Fibroblast of the aortic adventitia (primary cell): ENCODE data around the gene OAT. TPM values are rescaled to one million over a fixed set of nuclear protein-coding genes. Genes with fewer than 3 reads are reported as not detected.

Experiments
- DNase-seq: peaks from one replicate; pipeline ENCODE4 v3.0.0-alpha.2; 2010; ENCODE audit warnings: low read depth
- H3K4me3 ChIP-seq: 2 replicates; pipeline ENCODE4 v1.5.1; 2011; ENCODE audit warnings: low read depth, mild to moderate bottlenecking, control low read depth, low read length, moderate library complexity
- total RNA-seq: library from RNA; depleted of rRNA; stranded (reverse); fragments of >200 nt; gene quantifications from 2 replicates; pipeline ENCODE4 v1.2.3, GENCODE V29; 2012; ENCODE audit warnings: low replicate concordance
- TF ChIP-seq, protein P1 (sequence below): IDR thresholded peaks from 2 replicates; pipeline ENCODE4 v1.5.1; 2011; ENCODE audit warnings: mild to moderate bottlenecking, low read length, control low read depth, inconsistent platforms; ENCODE audit not compliant: insufficient read depth

OAT gene
- total RNA-seq, 1 donor: 154 TPM

GRCh38 chr10:124389613-124390361, 28.9 kb downstream of the OAT start:
- H3K4me3 ChIP-seq: peak overlapping the region; percentile 31
- DNase-seq: no peak
- TF ChIP-seq, protein P1, sequence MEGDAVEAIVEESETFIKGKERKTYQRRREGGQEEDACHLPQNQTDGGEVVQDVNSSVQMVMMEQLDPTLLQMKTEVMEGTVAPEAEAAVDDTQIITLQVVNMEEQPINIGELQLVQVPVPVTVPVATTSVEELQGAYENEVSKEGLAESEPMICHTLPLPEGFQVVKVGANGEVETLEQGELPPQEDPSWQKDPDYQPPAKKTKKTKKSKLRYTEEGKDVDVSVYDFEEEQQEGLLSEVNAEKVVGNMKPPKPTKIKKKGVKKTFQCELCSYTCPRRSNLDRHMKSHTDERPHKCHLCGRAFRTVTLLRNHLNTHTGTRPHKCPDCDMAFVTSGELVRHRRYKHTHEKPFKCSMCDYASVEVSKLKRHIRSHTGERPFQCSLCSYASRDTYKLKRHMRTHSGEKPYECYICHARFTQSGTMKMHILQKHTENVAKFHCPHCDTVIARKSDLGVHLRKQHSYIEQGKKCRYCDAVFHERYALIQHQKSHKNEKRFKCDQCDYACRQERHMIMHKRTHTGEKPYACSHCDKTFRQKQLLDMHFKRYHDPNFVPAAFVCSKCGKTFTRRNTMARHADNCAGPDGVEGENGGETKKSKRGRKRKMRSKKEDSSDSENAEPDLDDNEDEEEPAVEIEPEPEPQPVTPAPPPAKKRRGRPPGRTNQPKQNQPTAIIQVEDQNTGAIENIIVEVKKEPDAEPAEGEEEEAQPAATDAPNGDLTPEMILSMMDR: no peak

DNA sequence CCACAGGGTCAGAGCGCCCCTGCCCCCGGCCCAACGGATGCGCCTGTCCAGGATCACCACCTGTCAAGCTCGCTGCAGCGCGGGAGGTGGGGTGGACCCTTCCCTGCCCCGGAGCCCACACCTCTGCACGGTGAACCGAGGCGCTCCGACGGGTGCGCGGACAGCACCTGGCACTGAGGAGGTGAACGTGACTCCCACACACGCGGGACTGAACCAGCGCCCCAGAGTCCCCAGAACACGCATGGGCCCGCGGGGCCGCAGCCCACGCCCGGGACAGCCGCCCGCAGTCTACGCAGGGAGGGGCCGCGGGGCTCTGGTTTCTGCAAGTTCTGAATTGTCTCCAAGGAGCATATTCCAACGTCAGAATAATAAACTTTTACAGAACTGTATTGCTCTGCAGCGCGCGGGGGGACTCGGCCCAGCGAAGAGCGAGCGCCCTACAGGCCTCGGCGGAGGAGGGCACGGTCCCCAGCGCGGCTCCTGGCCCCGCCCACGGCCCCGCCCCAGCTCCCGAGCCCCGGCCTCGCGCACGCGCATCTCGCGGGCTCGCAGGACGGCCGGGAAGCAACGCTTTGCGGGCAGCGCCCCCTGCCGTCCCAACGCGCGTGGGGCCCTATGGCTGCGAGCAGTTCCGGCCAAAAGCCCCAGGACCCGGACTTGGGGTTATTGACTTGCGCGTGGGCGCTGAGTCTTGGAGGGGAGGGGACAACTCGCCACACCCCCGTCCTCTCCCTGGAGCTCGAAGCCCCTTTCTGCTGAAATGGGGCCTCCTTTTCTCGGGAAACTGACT, 29.7 kb downstream of the OAT start:
- DNase-seq: peak; percentile 75
- TF ChIP-seq, protein P1: peak; percentile 81

GRCh38 chr10:124388476-124388822, 30.3 kb downstream of the OAT start:
- no peak for DNase-seq
- H3K4me3 ChIP-seq: no peak overlapping the region
- TF ChIP-seq, protein P1: no peak

More for the DNA sequence above, 29.7 kb downstream of the OAT start:
- H3K4me3 ChIP-seq: peak overlapping the region; percentile 56

- no peak overlapping the region for H3K4me3 ChIP-seq
- DNase-seq: no peak
- TF ChIP-seq, protein P1: no peak
Measured at GRCh38 chr10:124387078-124387874, 31.4 kb downstream of the OAT start.

DNA sequence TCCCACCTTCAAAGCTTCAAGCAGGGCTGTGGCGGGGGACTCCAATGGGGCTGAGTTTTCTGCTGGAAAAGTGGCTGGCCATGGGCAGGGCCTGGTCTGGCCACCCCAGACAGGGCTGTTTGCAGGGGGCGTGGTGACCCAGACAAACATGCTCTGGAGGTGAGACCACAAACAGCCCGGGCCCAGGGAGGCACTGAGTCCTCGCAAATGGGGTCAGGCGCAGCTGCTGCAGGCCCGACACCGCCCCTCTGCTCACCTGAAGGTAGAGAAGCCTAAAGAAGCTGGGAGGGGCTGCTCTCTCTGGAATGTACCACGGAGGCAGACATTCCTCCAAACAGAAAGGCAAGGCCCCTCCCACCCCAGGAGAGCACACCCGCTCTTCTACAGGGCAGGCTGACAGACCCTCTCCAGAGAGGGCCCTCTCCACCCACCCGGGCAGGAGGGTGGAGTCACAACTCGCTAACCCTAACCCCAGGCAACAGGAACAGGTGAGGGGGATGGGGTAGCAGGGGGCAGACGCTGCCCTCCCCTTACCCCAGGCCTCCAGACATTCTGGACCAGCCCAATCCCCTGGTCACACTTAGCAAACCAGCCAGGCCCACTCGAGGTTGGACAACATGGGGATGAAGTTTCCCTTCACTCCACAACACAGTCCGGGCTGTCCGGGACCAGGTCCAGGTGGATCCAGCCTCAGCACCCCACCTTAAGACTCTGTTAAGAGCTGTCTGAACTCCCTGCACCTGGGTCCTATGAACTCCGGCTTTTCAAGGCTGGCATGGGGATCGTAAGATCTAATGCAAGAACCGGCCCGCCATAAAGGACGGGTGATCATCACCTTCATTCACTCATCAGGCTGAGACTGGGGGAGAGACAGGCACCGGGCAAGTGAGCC, 32.3 kb downstream of the OAT start:
- TF ChIP-seq, protein P1: no peak
- H3K4me3 ChIP-seq: no peak overlapping the region
- DNase-seq: no peak
